ACC112 (cell line): ENCODE results near the gene DLG5.
A peak's percentile ranks its signal among the peaks of the same experiment; 100 is the strongest.

ENCODE experiments used
- H2AFZ ChIP-seq: fragments of 200-600 bp; sonication (generic); one replicate; pipeline ENCODE4 v1.6.0; 2017; ENCODE audit warnings: antibody characterized with exemption, low read length; ENCODE audit not compliant: unreplicated experiment
- H3K27ac ChIP-seq: fragments of 200-600 bp; sonication (generic); 2 replicates; pipeline ENCODE4 v1.5.1; 2014; ENCODE audit warnings: low read depth, mild to moderate bottlenecking, antibody characterized with exemption, low read length, moderate library complexity
- H3K27me3 ChIP-seq: fragments of 200-600 bp; sonication (generic); 2 replicates; pipeline ENCODE4 v1.6.1; 2014; ENCODE audit warnings: mild to moderate bottlenecking, antibody characterized with exemption, low read length, moderate library complexity, mixed read lengths; ENCODE audit not compliant: insufficient read depth
- H3K36me3 ChIP-seq: fragments of 200-600 bp; sonication (generic); 2 replicates; pipeline ENCODE4 v1.6.1; 2016; ENCODE audit warnings: mild to moderate bottlenecking, antibody characterized with exemption, low read length, moderate library complexity, mixed read lengths; ENCODE audit not compliant: insufficient read depth
- H3K4me1 ChIP-seq: fragments of 200-600 bp; sonication (generic); one replicate; pipeline ENCODE4 v1.6.1; 2016; ENCODE audit warnings: low read length, mixed read lengths; ENCODE audit not compliant: insufficient read depth, unreplicated experiment, control insufficient read depth
- H3K4me3 ChIP-seq: fragments of 200-600 bp; sonication (generic); 2 replicates; pipeline ENCODE4 v1.5.1; 2014; ENCODE audit warnings: mild to moderate bottlenecking, low read depth, low read length
- H3K79me2 ChIP-seq: fragments of 200-600 bp; sonication (generic); one replicate; pipeline ENCODE4 v1.6.0; 2016; ENCODE audit warnings: low read length; ENCODE audit not compliant: control insufficient read depth, unreplicated experiment, insufficient read depth

DLG5 gene

GRCh38 chr10:77910524-77911145, 15.9 kb downstream of the DLG5 start:
- Histone ChIP-seq H3K4me3 (no peak overlapping the region), H3K27me3 (no peaks in the 10 kb centered on the region), H3K36me3 (no peaks in the 10 kb centered on the region), H3K79me2 (peaks cover 65% of the 10 kb centered on the region), H3K4me1 (peaks cover 34% of the 10 kb centered on the region), H2AFZ (no peak overlapping the region), H3K27ac (peak overlapping the region; percentile 73; the same call in 1 of the 2 replicates)

DNA sequence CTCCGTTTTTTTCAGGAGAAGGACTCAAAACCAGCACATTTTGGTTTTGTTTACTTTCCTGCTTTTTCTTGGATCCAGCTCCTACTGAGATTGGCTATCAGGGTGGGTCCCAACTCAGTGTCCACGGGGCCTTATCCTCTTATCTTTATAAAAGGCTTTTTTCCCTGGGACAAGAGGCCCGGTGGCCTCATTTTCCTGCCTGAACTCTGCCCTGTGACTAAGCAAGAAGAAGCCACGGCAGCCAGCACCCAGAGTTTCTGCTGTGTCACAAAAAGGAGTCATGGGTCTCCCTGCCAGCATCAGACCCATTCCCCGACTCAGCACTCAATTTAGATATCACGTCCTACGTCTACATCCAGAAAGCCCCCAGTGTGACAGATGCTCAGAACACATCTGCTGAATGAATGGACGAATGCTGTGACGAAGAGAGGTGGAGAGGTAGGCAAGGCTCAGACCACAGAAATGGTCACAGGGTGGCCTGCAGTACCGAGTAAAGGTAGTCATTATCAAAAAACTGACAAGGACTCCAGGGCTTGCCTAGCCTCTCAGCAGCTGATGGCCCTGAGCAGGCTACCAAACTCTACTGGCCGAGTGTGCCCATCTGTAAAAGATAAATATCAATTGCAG, 16.7 kb downstream of the DLG5 start:
- peak overlapping the region; percentile 51 for H3K4me3 ChIP-seq
- peaks cover 64% of the 10 kb centered on the region for H3K79me2 ChIP-seq
- H3K36me3 ChIP-seq = no peaks in the 10 kb centered on the region
- peaks cover 30% of the 10 kb centered on the region for H3K4me1 ChIP-seq
- peak overlapping the region; percentile 73 for H3K27ac ChIP-seq
- H3K27me3 ChIP-seq = no peaks in the 10 kb centered on the region
- peak overlapping the region; percentile 51 for H2AFZ ChIP-seq

GRCh38 chr10:77909021-77909748, 17.4 kb downstream of the DLG5 start:
- Histone ChIP-seq H3K36me3 (no peaks in the 10 kb centered on the region), H3K27me3 (no peaks in the 10 kb centered on the region), H3K4me3 (peak overlapping the region; percentile 51), H3K4me1 (peaks cover 30% of the 10 kb centered on the region), H2AFZ (peak overlapping the region; percentile 51), H3K79me2 (peaks cover 57% of the 10 kb centered on the region), H3K27ac (peak overlapping the region; percentile 73)

GRCh38 chr10:77907900-77908717, 18.4 kb downstream of the DLG5 start:
- Histone ChIP-seq H3K4me1 (peaks cover 30% of the 10 kb centered on the region), H3K27ac (no peak overlapping the region), H3K79me2 (peaks cover 57% of the 10 kb centered on the region), H2AFZ (no peak overlapping the region), H3K4me3 (no peak overlapping the region), H3K27me3 (no peaks in the 10 kb centered on the region), H3K36me3 (no peaks in the 10 kb centered on the region)

DNA sequence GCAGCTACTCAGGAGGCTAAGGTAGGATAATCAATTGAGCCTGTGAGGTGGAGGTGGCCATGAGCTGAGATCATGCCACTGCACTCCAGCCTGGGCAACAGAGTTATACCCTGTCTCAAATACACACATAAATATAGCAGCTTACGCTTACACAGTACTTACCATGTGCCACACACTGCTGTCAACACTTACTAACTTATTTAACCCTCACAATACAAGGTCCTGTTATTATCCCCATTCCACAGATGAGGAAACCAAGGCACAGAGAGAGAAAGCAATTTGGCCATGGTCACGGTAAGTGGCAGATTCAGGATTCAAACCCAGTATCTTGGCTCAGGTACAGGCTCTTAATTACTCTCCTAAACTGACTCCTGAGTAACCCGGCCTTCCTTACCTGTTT, 19.1 kb downstream of the DLG5 start:
- peaks cover 52% of the 10 kb centered on the region for H3K79me2 ChIP-seq
- no peaks in the 10 kb centered on the region for H3K27me3 ChIP-seq
- H3K27ac ChIP-seq = no peak overlapping the region
- H3K4me1 ChIP-seq = peaks cover 30% of the 10 kb centered on the region
- no peak overlapping the region for H3K4me3 ChIP-seq
- no peak overlapping the region for H2AFZ ChIP-seq
- no peaks in the 10 kb centered on the region for H3K36me3 ChIP-seq

- Histone ChIP-seq H3K79me2 (peaks cover 48% of the 10 kb centered on the region), H3K27ac (no peak overlapping the region)
These were observed 19.6 kb downstream of the DLG5 start for GRCh38 chr10:77906951-77907421.

DNA sequence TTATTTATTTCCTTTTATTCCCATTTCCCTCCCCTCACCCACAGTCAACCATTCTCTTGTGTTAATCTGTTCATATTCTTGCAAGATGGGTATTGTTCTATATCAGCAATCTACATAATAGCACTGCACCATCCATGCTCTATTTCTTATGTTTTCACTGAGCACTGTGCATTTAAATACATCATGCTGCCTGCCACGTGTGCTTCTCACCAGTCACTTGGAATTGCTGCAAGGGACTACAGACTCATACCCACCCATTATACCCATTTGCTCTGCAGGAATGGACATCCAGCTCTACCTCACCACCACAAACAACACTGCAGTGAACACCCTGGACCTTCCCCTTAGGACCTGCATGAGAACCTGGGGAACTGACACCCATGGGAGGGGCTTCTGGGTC, 20.8 kb downstream of the DLG5 start:
- Histone ChIP-seq H3K79me2 (peaks cover 51% of the 10 kb centered on the region), H3K4me3 (no peak overlapping the region), H3K4me1 (peaks cover 26% of the 10 kb centered on the region), H3K27ac (no peak overlapping the region), H2AFZ (no peak overlapping the region), H3K27me3 (no peaks in the 10 kb centered on the region), H3K36me3 (no peaks in the 10 kb centered on the region)

More at GRCh38 chr10:77906951-77907421, 19.6 kb downstream of the DLG5 start:
- Histone ChIP-seq H3K4me1 (peaks cover 30% of the 10 kb centered on the region), H3K36me3 (no peaks in the 10 kb centered on the region), H3K27me3 (no peaks in the 10 kb centered on the region), H3K4me3 (no peak overlapping the region), H2AFZ (no peak overlapping the region)

DNA sequence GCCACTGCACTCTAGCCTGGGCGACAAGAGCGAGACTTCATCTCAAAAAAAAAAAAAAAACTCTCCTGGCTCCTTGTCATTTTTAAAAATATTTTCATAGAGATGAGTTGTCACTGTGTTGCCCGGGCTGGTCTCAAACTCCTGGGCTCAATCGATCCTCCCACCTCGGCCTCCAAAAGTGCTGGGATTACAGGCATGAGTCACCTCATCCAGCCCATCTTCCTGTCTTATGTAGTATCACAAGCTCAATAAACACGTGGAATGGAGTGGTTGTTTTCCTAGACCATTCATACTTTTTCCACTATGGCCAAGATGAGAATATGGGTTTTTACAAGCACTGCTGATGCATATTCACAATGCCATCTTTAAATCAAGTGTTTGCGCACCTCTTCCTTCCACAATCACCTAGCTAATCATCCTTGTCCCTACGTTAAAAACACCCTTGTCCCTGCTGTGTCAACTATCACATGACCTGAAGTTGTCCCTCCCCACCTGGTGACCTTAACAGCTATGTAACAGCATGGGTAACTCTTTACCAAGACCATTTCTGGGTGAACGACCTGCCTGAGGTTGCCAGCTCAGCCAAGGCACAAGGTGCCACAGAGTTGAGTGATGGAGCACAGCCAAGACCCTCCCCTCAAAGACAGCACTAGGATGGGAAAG, 21.3 kb downstream of the DLG5 start:
- no peak overlapping the region for H3K4me3 ChIP-seq
- no peaks in the 10 kb centered on the region for H3K27me3 ChIP-seq
- H3K4me1 ChIP-seq = peaks cover 22% of the 10 kb centered on the region
- H3K27ac ChIP-seq = no peak overlapping the region
- H3K79me2 ChIP-seq = peaks cover 46% of the 10 kb centered on the region
- no peaks in the 10 kb centered on the region for H3K36me3 ChIP-seq
- H2AFZ ChIP-seq = no peak overlapping the region

DNA sequence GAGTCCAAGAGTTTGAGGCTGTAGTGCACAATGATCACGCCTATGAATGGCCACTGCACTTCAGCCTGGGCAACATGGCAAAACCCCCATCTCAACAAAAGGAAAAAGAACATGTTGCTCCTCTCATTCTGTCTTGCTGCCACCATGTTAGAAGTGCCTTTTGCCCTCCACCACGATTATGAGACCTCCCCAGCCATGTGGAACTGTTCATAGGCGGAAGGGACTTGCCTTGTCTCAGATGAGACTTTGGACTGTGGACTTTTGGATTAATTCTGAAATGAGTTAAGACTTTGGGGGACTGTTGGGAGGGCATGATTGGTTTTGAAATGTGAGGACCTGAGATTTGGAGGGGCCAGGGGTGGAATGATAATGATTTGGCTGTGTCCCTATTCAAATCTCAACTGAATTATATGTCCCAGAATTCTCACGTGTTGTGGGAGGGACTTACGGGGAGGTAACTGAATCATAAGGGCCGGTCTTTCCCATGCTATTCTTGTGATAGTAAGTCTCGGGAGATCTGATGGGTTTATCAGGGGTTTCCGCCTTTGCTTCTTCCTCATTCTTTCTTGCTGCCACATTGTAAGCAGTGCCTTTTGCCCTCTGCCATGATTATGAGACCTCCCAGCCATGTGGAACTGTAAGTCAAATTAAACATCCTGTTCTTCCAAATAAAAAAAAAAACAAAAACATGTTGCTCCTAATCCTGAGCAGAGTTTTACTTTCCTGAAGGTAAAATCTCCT, 22.3 kb downstream of the DLG5 start:
- peaks cover 41% of the 10 kb centered on the region for H3K79me2 ChIP-seq
- no peak overlapping the region for H2AFZ ChIP-seq
- no peak overlapping the region for H3K27ac ChIP-seq
- no peak overlapping the region for H3K4me3 ChIP-seq
- H3K27me3 ChIP-seq = no peaks in the 10 kb centered on the region
- peaks cover 17% of the 10 kb centered on the region for H3K4me1 ChIP-seq
- H3K36me3 ChIP-seq = no peaks in the 10 kb centered on the region
